Measurements from ENCODE around the gene MPP3.

MPP3 gene

GRCh38 chr17:43772877-43773648 is 59.9 kb downstream of the MPP3 start:
- DNase-seq (ENCODE audit: low read depth, low spot score): no peak

GRCh38 chr17:43771463-43771862 is 61.5 kb downstream of the MPP3 start:
- DNase-seq (ENCODE audit: low read depth, low spot score): no peak

GRCh38 chr17:43770957-43771356 is 62.0 kb downstream of the MPP3 start:
- DNase-seq (ENCODE audit: low read depth, low spot score): no peak

GRCh38 chr17:43769859-43770258 is 63.1 kb downstream of the MPP3 start:
- no peak for DNase-seq (ENCODE audit: low read depth, low spot score)

GRCh38 chr17:43769426-43769825 is 63.5 kb downstream of the MPP3 start:
- DNase-seq (ENCODE audit: low read depth, low spot score): no peak

GRCh38 chr17:43768943-43769342 is 64.0 kb downstream of the MPP3 start:
- no peak for DNase-seq (ENCODE audit: low read depth, low spot score)

GRCh38 chr17:43768382-43768781 is 64.6 kb downstream of the MPP3 start:
- DNase-seq (ENCODE audit: low read depth, low spot score): no peak

GRCh38 chr17:43767713-43768059 is 65.3 kb downstream of the MPP3 start:
- no peak for DNase-seq (ENCODE audit: low read depth, low spot score)

- DNase-seq (ENCODE audit: low read depth, low spot score): no peak
Observed at GRCh38 chr17:43767053-43767712, 65.8 kb downstream of the MPP3 start.

GRCh38 chr17:43766413-43767052 is 66.4 kb downstream of the MPP3 start:
- no peak for DNase-seq (ENCODE audit: low read depth, low spot score)

- peak; percentile 85 for DNase-seq (ENCODE audit: low read depth, low spot score)
Observed at GRCh38 chr17:43760254-43760852, 72.6 kb downstream of the MPP3 start.

- no peak for DNase-seq (ENCODE audit: low read depth, low spot score)
Observed at GRCh38 chr17:43759836-43760235, 73.1 kb downstream of the MPP3 start.

GRCh38 chr17:43758497-43759174 is 74.3 kb downstream of the MPP3 start, which contains the start of gene SOST:
Gene SOST, minus strand, starts transcription at chr17:43758791. Its CDS starts 50 bp downstream, at chr17:43758741.
- DNase-seq (ENCODE audit: low read depth, low spot score): no peak

GRCh38 chr17:43758086-43758485 is 74.9 kb downstream of the MPP3 start:
- no peak for DNase-seq (ENCODE audit: low read depth, low spot score)

GRCh38 chr17:43757171-43757660 is 75.7 kb downstream of the MPP3 start:
- DNase-seq (ENCODE audit: low read depth, low spot score): no peak

GRCh38 chr17:43756201-43756600 is 76.7 kb downstream of the MPP3 start:
- no peak for DNase-seq (ENCODE audit: low read depth, low spot score)

- no peak for DNase-seq (ENCODE audit: low read depth, low spot score)
Observed at GRCh38 chr17:43755389-43755875, 77.5 kb downstream of the MPP3 start.

- no peak for DNase-seq (ENCODE audit: low read depth, low spot score)
Observed at GRCh38 chr17:43754947-43755346, 78.0 kb downstream of the MPP3 start.

GRCh38 chr17:43753493-43754129 is 79.3 kb downstream of the MPP3 start:
- DNase-seq (ENCODE audit: low read depth, low spot score): no peak

All from activated naive CD8-positive, alpha-beta T cell treated with anti-CD3 and anti-CD28 coated beads, Interleukin-2, amount 50 U/mL, for 16 hours (primary cell).